Stimulated activated naive CD8-positive, alpha-beta T cell treated with anti-CD3 and anti-CD28 coated beads, Interleukin-15, Interleukin-2, amounts not matched to agents 100 ng/mL and 50 ng/mL, for 24 hours (primary cell): ENCODE results near the gene CUX1.
"Not testable (repeated sequence)": the region's sequence is repeated elsewhere in the genome, so short reads cannot be mapped to it uniquely, and the experiment has no call there.

ENCODE experiments used
- H3K27ac Mint-ChIP-seq: one replicate; pipeline ENCODE4 v1.8.0; 2021; ENCODE audit warnings: mild to moderate bottlenecking, mixed read lengths
- H3K27me3 Mint-ChIP-seq: one replicate; pipeline ENCODE4 v1.8.0; 2021; ENCODE audit warnings: mixed read lengths
- H3K36me3 Mint-ChIP-seq: one replicate; pipeline ENCODE4 v1.8.0; 2021; ENCODE audit warnings: low read depth, mixed read lengths
- H3K4me1 Mint-ChIP-seq: one replicate; pipeline ENCODE4 v1.8.0; 2021; ENCODE audit warnings: low read depth, mixed read lengths
- H3K4me3 Mint-ChIP-seq: one replicate; pipeline ENCODE4 v1.8.0; 2021; ENCODE audit warnings: mild to moderate bottlenecking, mixed read lengths
- H3K9me3 Mint-ChIP-seq: one replicate; pipeline ENCODE4 v1.8.0; 2021; ENCODE audit warnings: mixed read lengths

CUX1 gene

GRCh38 chr7:102005933-102006480 is 188.6 kb downstream of the CUX1 start:
- Mint-ChIP-seq H3K36me3 (no peaks in the 10 kb centered on the region), H3K27me3 (no peaks in the 10 kb centered on the region), H3K4me1 (no peaks in the 10 kb centered on the region), H3K27ac (no peak overlapping the region), H3K9me3 (no peaks in the 10 kb centered on the region), H3K4me3 (no peak overlapping the region)

- no peak overlapping the region for H3K27ac Mint-ChIP-seq
- no peaks in the 10 kb centered on the region for H3K4me1 Mint-ChIP-seq
- no peaks in the 10 kb centered on the region for H3K9me3 Mint-ChIP-seq
- no peak overlapping the region for H3K4me3 Mint-ChIP-seq
- H3K27me3 Mint-ChIP-seq, result no peaks in the 10 kb centered on the region
- no peaks in the 10 kb centered on the region for H3K36me3 Mint-ChIP-seq
Observed at GRCh38 chr7:102006695-102007094, 189.3 kb downstream of the CUX1 start.

GRCh38 chr7:102008535-102009262 is 191.3 kb downstream of the CUX1 start:
- no peaks in the 10 kb centered on the region for H3K36me3 Mint-ChIP-seq
- H3K27ac Mint-ChIP-seq, result no peak overlapping the region
- H3K9me3 Mint-ChIP-seq, result no peaks in the 10 kb centered on the region
- no peaks in the 10 kb centered on the region for H3K4me1 Mint-ChIP-seq
- no peaks in the 10 kb centered on the region for H3K27me3 Mint-ChIP-seq
- H3K4me3 Mint-ChIP-seq, result no peak overlapping the region

GRCh38 chr7:102009628-102010027 is 192.2 kb downstream of the CUX1 start:
- Mint-ChIP-seq H3K4me1 (no peaks in the 10 kb centered on the region), H3K4me3 (no peak overlapping the region), H3K9me3 (no peaks in the 10 kb centered on the region), H3K36me3 (no peaks in the 10 kb centered on the region), H3K27ac (no peak overlapping the region), H3K27me3 (no peaks in the 10 kb centered on the region)

DNA sequence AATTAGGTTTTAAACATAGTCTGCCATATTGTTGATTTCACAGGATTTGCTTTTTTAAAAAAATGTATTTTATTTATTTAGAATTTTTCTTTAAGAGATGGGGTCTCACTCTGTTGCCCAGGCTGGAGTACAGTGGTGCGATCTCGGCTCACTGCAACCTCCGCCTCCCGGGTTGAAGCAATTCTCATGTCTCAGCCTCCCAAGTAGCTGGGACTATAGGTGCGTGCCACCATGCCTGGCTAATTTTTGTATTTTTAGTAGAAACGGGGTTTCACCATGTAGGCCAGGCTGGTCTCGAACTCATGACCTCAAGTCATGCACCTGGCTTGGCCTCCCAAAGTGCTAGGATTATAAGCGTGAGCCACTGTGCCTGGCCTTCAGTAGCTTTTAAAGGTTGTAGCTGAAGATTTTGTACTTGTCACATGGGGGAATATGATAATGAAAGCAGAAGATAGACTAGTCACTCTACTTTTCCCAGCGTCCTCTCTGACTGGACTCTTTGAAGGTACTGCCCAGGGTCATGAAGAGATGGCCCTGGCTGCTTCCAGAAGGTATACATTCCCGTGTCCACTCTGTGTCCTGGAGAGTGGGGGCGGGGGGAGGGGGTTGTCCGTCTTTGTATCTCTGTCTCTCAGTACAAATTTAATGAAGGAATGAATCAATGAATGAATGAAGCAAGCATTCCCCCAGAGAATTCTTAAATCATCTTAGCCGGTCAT is 194.8 kb downstream of the CUX1 start:
- H3K27ac Mint-ChIP-seq, H3K4me1 Mint-ChIP-seq, H3K36me3 Mint-ChIP-seq, H3K27me3 Mint-ChIP-seq, H3K4me3 Mint-ChIP-seq, H3K9me3 Mint-ChIP-seq: not testable (repeated sequence)

DNA sequence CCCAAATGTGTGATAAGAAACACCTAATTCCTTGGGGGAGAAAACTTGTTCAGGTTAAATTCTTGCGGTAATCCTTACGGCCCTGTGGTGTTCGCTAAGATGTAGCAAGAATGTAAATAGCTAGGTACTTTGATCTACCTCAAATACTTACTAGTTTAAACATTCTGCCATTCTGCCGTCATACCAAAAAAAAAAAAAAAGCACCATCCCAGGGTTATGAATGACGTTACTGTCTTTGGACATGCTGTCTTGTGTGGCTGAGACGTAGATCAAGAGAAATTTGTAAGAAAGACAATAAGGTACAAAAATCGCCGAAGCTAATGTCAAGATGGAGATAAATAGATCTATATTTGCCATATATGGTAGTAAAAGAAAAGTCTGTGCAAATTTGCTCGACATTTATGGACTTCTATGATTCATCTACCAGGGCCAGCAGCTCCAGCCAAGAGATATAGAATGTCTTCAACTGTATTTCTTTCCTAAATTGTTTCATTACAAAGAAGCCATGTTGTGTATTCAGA is 195.6 kb downstream of the CUX1 start:
- H3K4me3 Mint-ChIP-seq, result no peak overlapping the region
- no peaks in the 10 kb centered on the region for H3K9me3 Mint-ChIP-seq
- H3K36me3 Mint-ChIP-seq, result no peaks in the 10 kb centered on the region
- H3K27me3 Mint-ChIP-seq, result no peaks in the 10 kb centered on the region
- H3K4me1 Mint-ChIP-seq, result no peaks in the 10 kb centered on the region
- H3K27ac Mint-ChIP-seq, result no peak overlapping the region

- H3K4me1 Mint-ChIP-seq, result peaks cover 8% of the 10 kb centered on the region
- no peaks in the 10 kb centered on the region for H3K9me3 Mint-ChIP-seq
- peaks cover 3% of the 10 kb centered on the region for H3K36me3 Mint-ChIP-seq
- no peak overlapping the region for H3K27ac Mint-ChIP-seq
- no peaks in the 10 kb centered on the region for H3K27me3 Mint-ChIP-seq
- H3K4me3 Mint-ChIP-seq, result no peak overlapping the region
Observed at GRCh38 chr7:102018876-102019275, 201.4 kb downstream of the CUX1 start.

DNA sequence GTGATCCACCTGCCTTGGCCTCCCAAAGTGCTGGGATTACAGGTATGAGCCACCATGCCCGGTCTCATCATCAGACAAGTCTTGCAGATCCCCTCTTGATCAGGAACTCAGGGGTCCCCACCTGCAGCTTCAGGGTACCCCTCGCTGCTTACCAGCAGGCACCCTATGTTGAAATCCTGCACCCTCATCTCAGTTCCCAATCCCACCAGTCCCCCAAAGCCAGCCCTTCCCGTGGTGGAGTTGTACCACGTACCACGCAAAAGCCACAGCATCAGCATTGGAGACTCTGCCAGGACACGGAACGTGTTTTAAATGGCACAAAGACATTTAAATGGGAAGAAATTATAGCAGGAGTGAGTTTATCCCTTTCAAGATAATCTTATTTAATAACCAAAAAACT is 202.0 kb downstream of the CUX1 start:
- Mint-ChIP-seq H3K27ac (no peak overlapping the region), H3K9me3 (no peaks in the 10 kb centered on the region), H3K27me3 (no peaks in the 10 kb centered on the region), H3K4me3 (no peak overlapping the region), H3K4me1 (peaks cover 12% of the 10 kb centered on the region), H3K36me3 (peaks cover 3% of the 10 kb centered on the region)

GRCh38 chr7:102021841-102022618 is 204.6 kb downstream of the CUX1 start:
- H3K27me3 Mint-ChIP-seq, result no peaks in the 10 kb centered on the region
- H3K27ac Mint-ChIP-seq, result no peak overlapping the region
- peaks cover 19% of the 10 kb centered on the region for H3K4me1 Mint-ChIP-seq
- H3K4me3 Mint-ChIP-seq, result no peak overlapping the region
- H3K9me3 Mint-ChIP-seq, result no peaks in the 10 kb centered on the region
- H3K36me3 Mint-ChIP-seq, result peaks cover 3% of the 10 kb centered on the region

DNA sequence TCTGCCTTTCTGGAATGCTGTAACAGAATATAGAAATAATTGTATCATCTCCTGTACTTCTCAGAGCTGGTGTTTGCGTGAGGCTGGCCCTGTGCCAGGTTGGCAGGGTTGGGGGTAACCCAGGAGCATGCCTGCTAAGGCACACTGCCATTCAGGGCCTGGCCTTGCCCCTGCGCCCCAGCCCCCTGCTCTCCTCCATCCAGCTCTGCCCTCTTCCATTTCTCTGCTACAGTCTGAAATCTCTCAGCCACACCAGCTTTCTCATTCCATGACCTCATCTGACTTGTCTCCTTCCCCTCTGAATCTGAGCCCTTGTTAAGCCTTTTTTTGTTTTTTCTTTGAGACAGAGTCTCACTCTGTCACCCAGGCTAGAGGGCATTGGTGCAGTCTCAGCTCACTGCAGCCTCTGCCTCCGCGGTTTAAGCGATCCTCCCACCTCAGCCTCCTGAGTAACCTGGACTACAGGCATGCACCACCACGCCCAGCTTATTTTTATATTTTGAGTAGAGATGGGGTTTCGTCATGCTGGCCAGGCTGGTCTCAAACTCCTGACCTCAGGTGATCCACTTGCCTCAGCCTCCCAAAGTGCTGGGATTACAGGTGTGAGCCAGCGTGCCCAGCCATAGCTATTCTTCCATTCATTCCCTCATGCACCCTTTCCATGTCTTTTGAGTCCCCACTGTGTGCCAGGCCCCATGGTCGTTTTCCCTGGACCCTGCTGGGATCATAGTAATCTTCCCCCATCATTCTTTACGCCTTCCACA is 206.8 kb downstream of the CUX1 start:
- H3K27me3 Mint-ChIP-seq, result no peaks in the 10 kb centered on the region
- H3K4me1 Mint-ChIP-seq, result peaks cover 19% of the 10 kb centered on the region
- no peaks in the 10 kb centered on the region for H3K9me3 Mint-ChIP-seq
- H3K4me3 Mint-ChIP-seq, result no peak overlapping the region
- peaks cover 13% of the 10 kb centered on the region for H3K36me3 Mint-ChIP-seq
- no peak overlapping the region for H3K27ac Mint-ChIP-seq

GRCh38 chr7:102024769-102025391 is 207.5 kb downstream of the CUX1 start:
- Mint-ChIP-seq H3K4me3 (no peak overlapping the region), H3K27ac (peak overlapping the region; percentile 41), H3K36me3 (peaks cover 13% of the 10 kb centered on the region), H3K4me1 (peaks cover 19% of the 10 kb centered on the region), H3K9me3 (no peaks in the 10 kb centered on the region), H3K27me3 (no peaks in the 10 kb centered on the region)

DNA sequence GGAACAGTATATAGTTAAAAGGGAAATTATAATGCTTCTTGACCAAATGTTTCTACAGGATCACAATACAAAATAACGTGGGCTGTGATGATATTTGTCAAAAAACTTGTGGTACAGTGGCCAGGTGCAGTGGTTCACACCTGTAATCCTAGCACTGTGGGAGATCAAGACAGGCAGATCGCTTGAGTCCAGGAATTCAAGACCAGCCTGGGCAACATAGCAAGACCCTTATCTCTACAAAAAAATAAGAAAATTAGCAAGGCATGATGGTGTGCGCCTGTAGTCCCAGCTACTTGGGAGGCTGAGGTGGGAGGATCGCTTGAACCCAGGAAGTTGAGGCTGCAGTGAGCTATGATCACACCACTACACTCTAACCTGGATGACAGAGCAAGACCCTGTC is 208.4 kb downstream of the CUX1 start:
- not testable (repeated sequence) for H3K27ac Mint-ChIP-seq, H3K4me3 Mint-ChIP-seq, H3K27me3 Mint-ChIP-seq, H3K9me3 Mint-ChIP-seq
- peaks cover 13% of the 10 kb centered on the region for H3K36me3 Mint-ChIP-seq
- peaks cover 19% of the 10 kb centered on the region for H3K4me1 Mint-ChIP-seq

GRCh38 chr7:102028206-102028826 is 210.9 kb downstream of the CUX1 start:
- Mint-ChIP-seq H3K9me3 (no peaks in the 10 kb centered on the region), H3K27ac (no peak overlapping the region), H3K4me3 (no peak overlapping the region), H3K4me1 (peaks cover 13% of the 10 kb centered on the region), H3K36me3 (peaks cover 10% of the 10 kb centered on the region), H3K27me3 (no peaks in the 10 kb centered on the region)

- Mint-ChIP-seq H3K9me3 (no peaks in the 10 kb centered on the region), H3K4me3 (no peak overlapping the region), H3K36me3 (peaks cover 10% of the 10 kb centered on the region), H3K4me1 (peaks cover 5% of the 10 kb centered on the region), H3K27ac (no peak overlapping the region), H3K27me3 (no peaks in the 10 kb centered on the region)
Observed at GRCh38 chr7:102029616-102030015, 212.2 kb downstream of the CUX1 start.
